Measurements from ENCODE around the gene PDE8A. TPM values are rescaled to one million over a fixed set of nuclear protein-coding genes. Genes with fewer than 3 reads are reported as not detected.
A peak's percentile ranks its signal among the peaks of the same experiment; 100 is the strongest.

The PDE8A gene
- total RNA-seq, 1 experiment from 2014 or later, result 40.0 TPM

- TF ChIP-seq REST (IDR thresholded peaks at IDR 0.05; ENCODE audit: insufficient read depth in 1 of 2, low read depth in 2 of 2, low read length in 1 of 2) (no peak), CTCF (IDR thresholded peaks at IDR 0.05) (no peak), SIN3A (IDR thresholded peaks at IDR 0.05; ENCODE audit: borderline replicate concordance, insufficient read depth, low read depth, low read length) (no peak), POLR2AphosphoS5 (IDR thresholded peaks at IDR 0.05; ENCODE audit: low read depth, low read length) (no peak), TCF7L2 (IDR thresholded peaks at IDR 0.05; ENCODE audit: low read depth, low read length) (no peak)
- ATAC-seq (no peak), DNase-seq (ENCODE audit: low read depth, low spot score) (no peak)
- ChIA-PET CTCF (interaction anchor here (0.5 kb wide), 1 partner anchor 307 kb away, joined by 7 read pairs; no protein-coding TSS in a partner anchor), POLR2A (no interaction called here)
- no peaks in the 10 kb centered on the region for H3K9me3 ChIP-seq (ENCODE audit: control insufficient read depth, insufficient read depth, low read depth, low read length)
- in situ Hi-C loops (cut with HindIII; ENCODE audit: low pct_unique_long_range_greater_than_20kb, low sequenced_read_pairs), result no loop called here
- intact Hi-C loops (cut with micrococcal nuclease; ENCODE audit: unreplicated experiment), result no loop called here
- no peaks in the 10 kb centered on the region for H3K4me1 ChIP-seq (ENCODE audit: control insufficient read depth, insufficient read depth, low read length)
- no peak overlapping the region for H3K4me3 ChIP-seq (ENCODE audit: low read depth in 2 of 2, low read length in 2 of 2)
- no peaks in the 10 kb centered on the region for H3K36me3 ChIP-seq (ENCODE audit: control insufficient read depth, insufficient read depth, low read length)
- no peak overlapping the region for H3K27ac ChIP-seq (ENCODE audit: low read length)
- BruUV-seq (replicated peaks), result no TSS peak
- no peaks in the 10 kb centered on the region for H3K27me3 ChIP-seq (ENCODE audit: control insufficient read depth, insufficient read depth, low read length)
Observed at GRCh38 chr15:85072917-85073316, 91.3 kb downstream of the PDE8A start.

- intact Hi-C loops (cut with micrococcal nuclease; ENCODE audit: unreplicated experiment), result no loop called here
- CTCF ChIA-PET, result no interaction called here
- no peak; the same call in 1 of the 2 replicates for ATAC-seq
- Histone ChIP-seq H3K4me1 (ENCODE audit: control insufficient read depth, insufficient read depth, low read length) (no peaks in the 10 kb centered on the region), H3K9me3 (ENCODE audit: control insufficient read depth, insufficient read depth, low read depth, low read length) (no peaks in the 10 kb centered on the region), H3K36me3 (ENCODE audit: control insufficient read depth, insufficient read depth, low read length) (no peaks in the 10 kb centered on the region), H3K4me3 (ENCODE audit: low read depth in 2 of 2, low read length in 2 of 2) (no peak overlapping the region), H3K27me3 (ENCODE audit: control insufficient read depth, insufficient read depth, low read length) (no peaks in the 10 kb centered on the region), H3K27ac (ENCODE audit: low read length) (no peak overlapping the region)
- no TSS peak for BruUV-seq (replicated peaks)
- peak; percentile 20 for DNase-seq (ENCODE audit: low read depth, low spot score)
- in situ Hi-C loops (cut with HindIII; ENCODE audit: low pct_unique_long_range_greater_than_20kb, low sequenced_read_pairs), result no loop called here
- TF ChIP-seq TCF7L2 (IDR thresholded peaks at IDR 0.05; ENCODE audit: low read depth, low read length), result no peak
- no peak for TF ChIP-seq SIN3A (IDR thresholded peaks at IDR 0.05; ENCODE audit: borderline replicate concordance, insufficient read depth, low read depth, low read length)
- TF ChIP-seq CTCF (IDR thresholded peaks at IDR 0.05), result no peak
- TF ChIP-seq POLR2AphosphoS5 (IDR thresholded peaks at IDR 0.05; ENCODE audit: low read depth, low read length), result no peak
- TF ChIP-seq REST (IDR thresholded peaks at IDR 0.05; ENCODE audit: insufficient read depth in 1 of 2, low read depth in 2 of 2, low read length in 1 of 2), result no peak
- POLR2A ChIA-PET, result no interaction called here
Observed at GRCh38 chr15:85073556-85074194, 92.0 kb downstream of the PDE8A start.
